Endothelial cell of umbilical vein (primary cell): Measurements from ENCODE around the gene NOL4. TPM values are rescaled to one million over a fixed set of nuclear protein-coding genes. Genes with fewer than 3 reads are reported as not detected.
A peak's percentile ranks its signal among the peaks of the same experiment; 100 is the strongest.

Source experiments
- BruUV-seq: library from RNA; stranded (reverse); fragments of 400-500 nt; replicated peaks from 2 replicates; lab custom pipeline; 2021; lab: Mats Ljungman, UMichigan
- CTCF ChIA-PET: fragments of 300-600, 350-600 bp; sonication (Branson Sonifier 250); formaldehyde crosslinking; loops from one replicate; lab custom pipeline; 2021; ENCODE audit warnings: antibody characterized with exemption, inconsistent platforms; lab: Charles Lee
- POLR2A ChIA-PET: fragments of 300-600, 350-600 bp; sonication (Branson Sonifier 250); formaldehyde crosslinking; loops from one replicate; lab custom pipeline; 2021; ENCODE audit warnings: antibody characterized with exemption, inconsistent platforms; lab: Charles Lee
- DNase-seq: peaks from one replicate; pipeline ENCODE4 v3.0.0-alpha.2; 2011; ENCODE audit warnings: low read depth, low spot score
- FAIRE-seq: peaks from 2 replicates; lab custom pipeline; 2011; peaks lifted over from hg19 to GRCh38; lab: Jason Lieb, UNC
- H2AFZ ChIP-seq: 2 replicates; pipeline ENCODE4 v1.6.0; 2012; ENCODE audit warnings: low read depth, low read length, control low read depth, inconsistent platforms
- H3K27ac ChIP-seq: 2 replicates; pipeline ENCODE4 v1.5.1; 2011; ENCODE audit warnings: low read depth, mild to moderate bottlenecking, control low read depth, low read length, moderate library complexity; ENCODE audit not compliant: insufficient read depth
- H3K27me3 ChIP-seq, 2 experiments: 2 replicates each; pipeline versions ENCODE4 v1.6.0 to v1.6.1; 2011; ENCODE audit warnings: low read length in 2 of 2, mixed read lengths in 1 of 2; ENCODE audit not compliant: control insufficient read depth in 2 of 2, insufficient read depth in 2 of 2
- H3K36me3 ChIP-seq, 2 experiments: 2 replicates in 1 of 2; 3 replicates in 1 of 2; pipeline ENCODE4 v1.5.1; 2011; ENCODE audit warnings: low read length in 2 of 2, mild to moderate bottlenecking in 1 of 2, moderate library complexity in 1 of 2; ENCODE audit not compliant: control insufficient read depth in 2 of 2, insufficient read depth in 2 of 2; ENCODE audit errors: extremely low read depth in 1 of 2
- H3K4me1 ChIP-seq: 3 replicates; pipeline ENCODE4 v1.5.1; 2011; ENCODE audit warnings: mild to moderate bottlenecking, low read length; ENCODE audit not compliant: control insufficient read depth, insufficient read depth; ENCODE audit errors: extremely low read depth
- H3K4me2 ChIP-seq: 2 replicates; pipeline ENCODE4 v1.6.1; 2011; ENCODE audit warnings: low read length, control low read depth, mixed read lengths; ENCODE audit not compliant: insufficient read depth
- H3K4me3 ChIP-seq, 3 experiments: fragments of 200-600 bp in 1 of 3; sonication (generic), shearing (Covaris generic) in 1 of 3; replicated peaks in 1 of 3; 2 replicates each; pipeline ENCODE4 v1.5.1; 2011 to 2016; ENCODE audit warnings: control low read depth in 3 of 3, low read length in 3 of 3, mild to moderate bottlenecking in 2 of 3, inconsistent platforms in 1 of 3, low read depth in 1 of 3, moderate library complexity in 1 of 3; ENCODE audit not compliant: insufficient read depth in 1 of 3
- H3K79me2 ChIP-seq: 2 replicates; pipeline ENCODE4 v1.6.0; 2012; ENCODE audit warnings: low read length, inconsistent platforms; ENCODE audit not compliant: control insufficient read depth, insufficient read depth
- H3K9ac ChIP-seq: replicated peaks from 2 replicates; pipeline ENCODE3; 2011; ENCODE audit warnings: low read length, control low read depth; ENCODE audit not compliant: insufficient read depth; ENCODE audit errors: extremely low read depth
- H3K9me1 ChIP-seq: replicated peaks from 3 replicates; pipeline ENCODE4 v1.6.0; 2011; ENCODE audit warnings: mild to moderate bottlenecking, low read length; ENCODE audit not compliant: control insufficient read depth, insufficient read depth; ENCODE audit errors: extremely low read depth
- H3K9me3 ChIP-seq: replicated peaks from 2 replicates; pipeline ENCODE4 v1.5.1; 2012; ENCODE audit warnings: low read length, inconsistent platforms; ENCODE audit not compliant: control insufficient read depth, insufficient read depth
- H4K20me1 ChIP-seq: replicated peaks from 2 replicates; pipeline ENCODE3; 2011; ENCODE audit warnings: mild to moderate bottlenecking, low read length; ENCODE audit not compliant: control insufficient read depth, insufficient read depth; ENCODE audit errors: extremely low read depth
- EZH2 ChIP-seq: IDR thresholded peaks from 2 replicates; pipeline ENCODE4 v1.6.1; 2012; ENCODE audit warnings: borderline replicate concordance, low read depth, mild to moderate bottlenecking, moderate library complexity, low read length, inconsistent platforms; ENCODE audit not compliant: severe bottlenecking
- GATA2 ChIP-seq: IDR thresholded peaks from 2 replicates; pipeline ENCODE4 v1.7.0; 2011; ENCODE audit warnings: low read depth, mild to moderate bottlenecking, moderate library complexity, mixed read lengths, low read length; ENCODE audit not compliant: insufficient read length, insufficient read depth
- MAX ChIP-seq: IDR thresholded peaks from 2 replicates; pipeline ENCODE4 v1.6.1; 2011; ENCODE audit not compliant: insufficient read depth, insufficient read length
- MYC ChIP-seq: IDR thresholded peaks from one replicate; pipeline ENCODE4 v1.6.1; 2011; ENCODE audit warnings: mild to moderate bottlenecking, low read depth, low read length
- dilution Hi-C: fragments of 300-500 bp; cut with MboI; formaldehyde crosslinking; loops from one replicate; pipeline ENCODE4 v1.15.0; 2019; ENCODE audit warnings: low sequenced_read_pairs; ENCODE audit not compliant: extremely low pct_ligation_motif_present
- intact Hi-C: fragments of 100-400 bp; cut with micrococcal nuclease; formaldehyde crosslinking; loops from one replicate; pipeline ENCODE4 v1.10.0; 2022
- polyA plus RNA-seq, 4 experiments: library from polyadenylated mRNA; depleted of rRNA in 3 of 4; stranded (reverse) in 3 of 4; unstranded in 1 of 4; fragments of >200 nt; gene quantifications; 2 replicates each; pipeline versions ENCODE4 v1.2.1 to v1.2.3, GENCODE V29; 2011 to 2012; ENCODE audit warnings: missing spikeins in 1 of 4
- total RNA-seq: library from RNA; stranded (reverse); gene quantifications from 2 replicates; pipeline ENCODE4 v1.2.3, GENCODE V29; 2021

NOL4 gene
- total and polyA plus RNA-seq, 2 donors (not counting 3 experiments of a cell fraction or from before 2014, with no cell fraction given), result not detected

GRCh38 chr18:34223164-34223892, 1.4 kb downstream of the NOL4 start:
- intact Hi-C loops, result no loop called here
- Histone ChIP-seq H3K4me3 (peak overlapping the region in 2 of 3 experiments; percentile 39 to 53), H3K27me3 (peaks cover 47 to 83% of the 10 kb centered on the region in 2 experiments), H3K9ac (no peak overlapping the region), H4K20me1 (no peaks in the 10 kb centered on the region), H3K27ac (no peak overlapping the region), H3K36me3 (no peaks in the 10 kb centered on the region), H3K9me3 (no peaks in the 10 kb centered on the region), H3K4me2 (peak overlapping the region; percentile 42), H3K79me2 (no peaks in the 10 kb centered on the region), H3K4me1 (peaks cover 9% of the 10 kb centered on the region), H2AFZ (peak overlapping the region; percentile 52), H3K9me1 (no peaks in the 10 kb centered on the region)
- DNase-seq (no peak), FAIRE-seq (no peak)
- CTCF ChIA-PET, result interaction anchor here (4.0 kb wide), 1 partner anchor 100 kb away, joined by 15 read pairs; no protein-coding TSS in a partner anchor
- dilution Hi-C loops, result no loop called here
- TF ChIP-seq MAX (no peak), EZH2 (peak; percentile 80), MYC (no peak), GATA2 (no peak)
- POLR2A ChIA-PET, result no interaction called here
- BruUV-seq, result no TSS peak
